HL-60 (cell line): ENCODE results near the gene CERS2.

Experiments
- DNase-seq, 2 experiments: peaks; one replicate each; pipeline ENCODE4 v3.0.0-alpha.2; 2010 to 2020; ENCODE audit warnings: low read depth in 1 of 2, low spot score in 1 of 2
- H3K27ac ChIP-seq: fragments of 250-450 bp; sonication (Bioruptor Pico); replicated peaks from 2 replicates; pipeline ENCODE4 v1.5.1; 2020; ENCODE audit warnings: mild to moderate bottlenecking, moderate library complexity
- H3K27me3 ChIP-seq: fragments of 250-450 bp; sonication (Bioruptor Pico); 2 replicates; pipeline ENCODE4 v1.5.1; 2021; ENCODE audit warnings: mild to moderate bottlenecking, moderate library complexity; ENCODE audit not compliant: insufficient read depth, poor library complexity, severe bottlenecking
- H3K4me3 ChIP-seq: replicated peaks from 2 replicates; pipeline ENCODE4 v1.5.1; 2011; ENCODE audit warnings: mild to moderate bottlenecking, control low read depth, low read length; ENCODE audit not compliant: insufficient read depth
- CTCF ChIP-seq: IDR thresholded peaks from one replicate; pipeline ENCODE4 v1.5.1; 2011; ENCODE audit warnings: low read length, control low read depth, inconsistent platforms; ENCODE audit not compliant: insufficient read depth
- GABPA ChIP-seq: IDR thresholded peaks from 2 replicates; pipeline ENCODE4 v1.6.1; 2012; ENCODE audit warnings: low read depth
- POLR2AphosphoS5 ChIP-seq: IDR thresholded peaks from 2 replicates; pipeline ENCODE4 v1.6.1; 2012; ENCODE audit warnings: low read depth
- SPI1 ChIP-seq: IDR thresholded peaks from 2 replicates; pipeline ENCODE4 v1.6.1; 2012; ENCODE audit warnings: low read depth, mild to moderate bottlenecking, borderline replicate concordance
- TF ChIP-seq, protein P1 (sequence below): IDR thresholded peaks from 2 replicates; pipeline ENCODE4 v1.6.1; 2012; ENCODE audit warnings: low read depth; ENCODE audit not compliant: insufficient replicate concordance

Gene CERS2

GRCh38 chr1:150981177-150981804 lies 6.7 kb upstream of the CERS2 start:
- no peaks in the 10 kb centered on the region for H3K27me3 ChIP-seq
- H3K4me3 ChIP-seq: no peak overlapping the region
- DNase-seq: peak in 1 of 2 experiments; percentile 57
- TF ChIP-seq, protein P1, sequence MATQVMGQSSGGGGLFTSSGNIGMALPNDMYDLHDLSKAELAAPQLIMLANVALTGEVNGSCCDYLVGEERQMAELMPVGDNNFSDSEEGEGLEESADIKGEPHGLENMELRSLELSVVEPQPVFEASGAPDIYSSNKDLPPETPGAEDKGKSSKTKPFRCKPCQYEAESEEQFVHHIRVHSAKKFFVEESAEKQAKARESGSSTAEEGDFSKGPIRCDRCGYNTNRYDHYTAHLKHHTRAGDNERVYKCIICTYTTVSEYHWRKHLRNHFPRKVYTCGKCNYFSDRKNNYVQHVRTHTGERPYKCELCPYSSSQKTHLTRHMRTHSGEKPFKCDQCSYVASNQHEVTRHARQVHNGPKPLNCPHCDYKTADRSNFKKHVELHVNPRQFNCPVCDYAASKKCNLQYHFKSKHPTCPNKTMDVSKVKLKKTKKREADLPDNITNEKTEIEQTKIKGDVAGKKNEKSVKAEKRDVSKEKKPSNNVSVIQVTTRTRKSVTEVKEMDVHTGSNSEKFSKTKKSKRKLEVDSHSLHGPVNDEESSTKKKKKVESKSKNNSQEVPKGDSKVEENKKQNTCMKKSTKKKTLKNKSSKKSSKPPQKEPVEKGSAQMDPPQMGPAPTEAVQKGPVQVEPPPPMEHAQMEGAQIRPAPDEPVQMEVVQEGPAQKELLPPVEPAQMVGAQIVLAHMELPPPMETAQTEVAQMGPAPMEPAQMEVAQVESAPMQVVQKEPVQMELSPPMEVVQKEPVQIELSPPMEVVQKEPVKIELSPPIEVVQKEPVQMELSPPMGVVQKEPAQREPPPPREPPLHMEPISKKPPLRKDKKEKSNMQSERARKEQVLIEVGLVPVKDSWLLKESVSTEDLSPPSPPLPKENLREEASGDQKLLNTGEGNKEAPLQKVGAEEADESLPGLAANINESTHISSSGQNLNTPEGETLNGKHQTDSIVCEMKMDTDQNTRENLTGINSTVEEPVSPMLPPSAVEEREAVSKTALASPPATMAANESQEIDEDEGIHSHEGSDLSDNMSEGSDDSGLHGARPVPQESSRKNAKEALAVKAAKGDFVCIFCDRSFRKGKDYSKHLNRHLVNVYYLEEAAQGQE: no peak
- no peak for TF ChIP-seq GABPA
- peak; percentile 62 for TF ChIP-seq POLR2AphosphoS5
- TF ChIP-seq CTCF: no peak
- TF ChIP-seq SPI1: no peak
- no peak overlapping the region for H3K27ac ChIP-seq

GRCh38 chr1:150979092-150980056 lies 4.7 kb upstream of the CERS2 start:
- TF ChIP-seq POLR2AphosphoS5: peak; percentile 29; the same call in 1 of the 2 replicates
- TF ChIP-seq SPI1: peak; percentile 55; the same call in 1 of the 2 replicates
- TF ChIP-seq CTCF: peak; percentile 100
- no peak for TF ChIP-seq GABPA
- TF ChIP-seq, protein P1: peak; percentile 19
- no peaks in the 10 kb centered on the region for H3K27me3 ChIP-seq
- peak overlapping the region; percentile 88 for H3K27ac ChIP-seq
- peak overlapping the region; percentile 21 for H3K4me3 ChIP-seq
- DNase-seq: peak; percentile 62 to 90

- Histone ChIP-seq H3K27me3 (no peaks in the 10 kb centered on the region), H3K4me3 (peak overlapping the region; percentile 20), H3K27ac (peak overlapping the region; percentile 88)
- peak; percentile 91 to 97 for DNase-seq
- TF ChIP-seq CTCF (no peak), POLR2AphosphoS5 (peak; percentile 90), GABPA (no peak), SPI1 (peak; percentile 90)
- TF ChIP-seq, protein P1: no peak
Measured at GRCh38 chr1:150976879-150977694, 2.5 kb upstream of the CERS2 start.
